Measurements from ENCODE around the gene DZIP1L.
"Not testable (repeated sequence)": the region's sequence is repeated elsewhere in the genome, so short reads cannot be mapped to it uniquely, and the experiment has no call there.

Gene DZIP1L

DNA sequence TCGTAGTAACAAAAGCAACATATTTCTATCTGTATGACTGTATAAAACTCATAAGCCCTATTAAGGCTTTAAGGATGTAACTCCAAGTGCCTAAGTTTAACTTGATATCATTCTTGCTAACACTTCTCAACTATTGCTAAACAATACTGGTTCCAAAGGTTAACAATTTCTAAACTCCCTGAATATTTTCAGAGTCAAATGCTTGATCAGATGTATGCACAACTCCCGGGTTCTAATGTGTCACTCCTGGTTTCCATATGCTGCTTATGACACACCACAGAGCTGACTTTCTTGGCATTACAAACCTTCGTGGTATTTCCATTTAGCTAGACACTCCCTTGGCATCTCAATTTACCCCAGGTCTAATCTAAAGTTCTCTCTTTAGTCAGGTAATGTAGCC, 26.3 kb downstream of the DZIP1L start:
- no peak for DNase-seq (ENCODE audit: low read depth)
- TF ChIP-seq MYC (IDR thresholded peaks at IDR 0.05; ENCODE audit: low read depth, low read length): no peak
- TF ChIP-seq, protein P1, sequence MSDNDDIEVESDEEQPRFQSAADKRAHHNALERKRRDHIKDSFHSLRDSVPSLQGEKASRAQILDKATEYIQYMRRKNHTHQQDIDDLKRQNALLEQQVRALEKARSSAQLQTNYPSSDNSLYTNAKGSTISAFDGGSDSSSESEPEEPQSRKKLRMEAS (IDR thresholded peaks at IDR 0.05; ENCODE audit: low read depth, low read length): no peak
- no peak for TF ChIP-seq POLR2A (IDR thresholded peaks at IDR 0.05; ENCODE audit: extremely low read depth, insufficient read length)
- TF ChIP-seq, protein P2, sequence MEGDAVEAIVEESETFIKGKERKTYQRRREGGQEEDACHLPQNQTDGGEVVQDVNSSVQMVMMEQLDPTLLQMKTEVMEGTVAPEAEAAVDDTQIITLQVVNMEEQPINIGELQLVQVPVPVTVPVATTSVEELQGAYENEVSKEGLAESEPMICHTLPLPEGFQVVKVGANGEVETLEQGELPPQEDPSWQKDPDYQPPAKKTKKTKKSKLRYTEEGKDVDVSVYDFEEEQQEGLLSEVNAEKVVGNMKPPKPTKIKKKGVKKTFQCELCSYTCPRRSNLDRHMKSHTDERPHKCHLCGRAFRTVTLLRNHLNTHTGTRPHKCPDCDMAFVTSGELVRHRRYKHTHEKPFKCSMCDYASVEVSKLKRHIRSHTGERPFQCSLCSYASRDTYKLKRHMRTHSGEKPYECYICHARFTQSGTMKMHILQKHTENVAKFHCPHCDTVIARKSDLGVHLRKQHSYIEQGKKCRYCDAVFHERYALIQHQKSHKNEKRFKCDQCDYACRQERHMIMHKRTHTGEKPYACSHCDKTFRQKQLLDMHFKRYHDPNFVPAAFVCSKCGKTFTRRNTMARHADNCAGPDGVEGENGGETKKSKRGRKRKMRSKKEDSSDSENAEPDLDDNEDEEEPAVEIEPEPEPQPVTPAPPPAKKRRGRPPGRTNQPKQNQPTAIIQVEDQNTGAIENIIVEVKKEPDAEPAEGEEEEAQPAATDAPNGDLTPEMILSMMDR (IDR thresholded peaks at IDR 0.05; ENCODE audit: low read depth, low read length): no peak
- H3K4me3 ChIP-seq (ENCODE audit: low read depth, low read length): no peak overlapping the region

DNA sequence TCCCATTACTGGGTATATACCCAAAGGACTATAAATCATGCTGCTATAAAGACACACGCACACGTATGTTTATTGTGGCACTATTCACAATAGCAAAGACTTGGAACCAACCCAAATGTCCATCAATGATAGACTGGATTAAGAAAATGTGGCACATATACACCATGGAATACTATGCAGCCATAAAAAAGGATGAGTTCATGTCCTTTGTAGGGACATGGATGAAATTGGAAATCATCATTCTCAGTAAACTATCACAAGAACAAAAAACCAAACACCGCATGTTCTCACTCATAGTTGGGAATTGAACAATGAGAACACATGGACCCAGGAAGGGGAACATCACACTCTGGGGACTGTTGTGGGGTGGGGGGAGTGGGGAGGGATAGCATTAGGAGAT, 29.7 kb downstream of the DZIP1L start:
- not testable (repeated sequence) for H3K4me3 ChIP-seq (ENCODE audit: low read depth, low read length); DNase-seq (ENCODE audit: low read depth)

DNA sequence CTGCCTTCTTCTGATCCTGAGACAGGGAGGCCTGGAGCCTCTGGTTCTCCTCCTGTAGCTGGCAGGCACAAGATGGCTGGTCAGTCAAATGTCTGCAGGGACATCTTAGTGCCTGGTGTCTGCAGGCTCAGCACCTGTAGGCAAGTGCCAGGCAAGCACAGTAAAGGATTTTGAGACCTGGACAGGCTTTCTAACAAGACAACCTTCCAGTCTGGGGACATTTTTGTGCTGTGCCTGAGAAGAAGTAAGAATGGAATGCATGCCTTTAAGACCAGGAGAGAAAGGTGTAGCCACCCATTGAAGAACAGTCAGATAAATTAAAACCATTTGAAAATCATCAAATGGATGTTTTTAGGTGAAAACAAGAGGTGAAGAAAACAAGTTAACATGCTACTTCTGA, 31.2 kb downstream of the DZIP1L start:
- no peak for DNase-seq (ENCODE audit: low read depth)
- no peak overlapping the region for H3K4me3 ChIP-seq (ENCODE audit: low read depth, low read length)
- TF ChIP-seq, protein P2 (IDR thresholded peaks at IDR 0.05; ENCODE audit: low read depth, low read length): no peak
- TF ChIP-seq, protein P1 (IDR thresholded peaks at IDR 0.05; ENCODE audit: low read depth, low read length): no peak
- TF ChIP-seq MYC (IDR thresholded peaks at IDR 0.05; ENCODE audit: low read depth, low read length): no peak
- no peak for TF ChIP-seq POLR2A (IDR thresholded peaks at IDR 0.05; ENCODE audit: extremely low read depth, insufficient read length)

DNA sequence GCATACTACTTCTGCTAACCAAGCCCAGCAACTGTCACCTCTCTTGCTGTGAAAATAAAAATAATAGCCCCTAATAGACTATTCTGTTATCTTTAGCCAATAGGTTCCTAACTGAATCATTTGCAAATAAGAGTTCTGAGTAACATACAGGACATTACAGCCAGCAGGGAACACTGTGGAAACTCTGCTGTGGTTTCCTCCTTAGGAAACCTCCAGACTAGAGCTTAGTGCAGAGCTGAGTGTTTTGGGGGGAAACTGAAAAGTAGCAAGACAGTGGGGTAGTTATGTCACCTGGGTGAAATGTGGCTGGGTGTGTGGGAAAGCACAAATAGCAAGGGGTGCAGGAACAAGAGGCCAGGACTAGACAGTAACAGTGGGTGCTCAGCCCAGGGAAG, 32.4 kb downstream of the DZIP1L start:
- no peak for DNase-seq (ENCODE audit: low read depth)
- TF ChIP-seq, protein P2 (IDR thresholded peaks at IDR 0.05; ENCODE audit: low read depth, low read length): no peak
- TF ChIP-seq, protein P1 (IDR thresholded peaks at IDR 0.05; ENCODE audit: low read depth, low read length): no peak
- no peak for TF ChIP-seq POLR2A (IDR thresholded peaks at IDR 0.05; ENCODE audit: extremely low read depth, insufficient read length)
- no peak for TF ChIP-seq MYC (IDR thresholded peaks at IDR 0.05; ENCODE audit: low read depth, low read length)
- no peak overlapping the region for H3K4me3 ChIP-seq (ENCODE audit: low read depth, low read length)

DNA sequence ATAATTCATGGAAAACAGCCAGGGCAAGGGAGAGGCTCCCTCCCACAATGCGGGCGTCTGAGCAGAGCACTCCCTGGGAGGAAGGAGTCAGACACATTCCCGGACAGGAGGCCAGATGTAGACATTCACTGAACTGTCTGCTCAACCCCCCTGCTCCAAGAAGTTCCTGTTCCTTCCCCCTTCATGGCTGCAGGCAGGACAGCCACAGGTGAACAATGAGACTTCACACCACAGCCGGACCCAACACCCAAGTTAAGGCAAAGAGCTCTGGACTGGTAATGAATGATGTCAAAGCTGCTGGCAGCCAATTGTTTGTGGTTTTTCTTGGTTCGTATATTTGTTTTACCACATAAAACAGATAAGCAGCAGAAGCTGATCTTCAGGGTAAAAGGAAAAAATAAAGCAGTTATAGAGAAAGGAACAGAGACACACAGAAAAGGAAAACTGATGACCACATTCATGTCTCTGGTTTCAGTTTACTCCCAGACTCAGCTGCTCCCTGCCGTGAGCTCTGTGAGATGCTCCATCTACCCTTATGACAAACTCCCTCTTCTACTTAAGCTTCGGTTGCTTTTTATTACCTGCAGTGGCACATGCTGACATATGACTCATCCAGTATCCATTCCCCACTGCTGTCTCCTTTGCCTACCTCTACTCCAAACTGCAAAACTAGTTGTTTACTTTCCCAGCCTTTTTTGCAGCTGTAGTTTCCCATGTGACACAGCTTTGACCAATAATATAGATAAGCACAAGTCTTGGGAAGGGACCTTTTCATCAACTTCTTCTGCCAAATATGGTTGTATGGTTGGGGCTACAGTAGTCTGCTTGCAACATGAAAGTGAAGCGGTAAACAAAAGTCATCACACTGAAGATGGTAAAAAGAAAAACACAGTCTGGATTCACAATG, 33.1 kb downstream of the DZIP1L start:
- TF ChIP-seq, protein P2 (IDR thresholded peaks at IDR 0.05; ENCODE audit: low read depth, low read length): no peak
- TF ChIP-seq, protein P1 (IDR thresholded peaks at IDR 0.05; ENCODE audit: low read depth, low read length): no peak
- TF ChIP-seq MYC (IDR thresholded peaks at IDR 0.05; ENCODE audit: low read depth, low read length) (no peak), POLR2A (IDR thresholded peaks at IDR 0.05; ENCODE audit: extremely low read depth, insufficient read length) (no peak)
- peak; percentile 33 for DNase-seq (ENCODE audit: low read depth)
- no peak overlapping the region for H3K4me3 ChIP-seq (ENCODE audit: low read depth, low read length)

DNA sequence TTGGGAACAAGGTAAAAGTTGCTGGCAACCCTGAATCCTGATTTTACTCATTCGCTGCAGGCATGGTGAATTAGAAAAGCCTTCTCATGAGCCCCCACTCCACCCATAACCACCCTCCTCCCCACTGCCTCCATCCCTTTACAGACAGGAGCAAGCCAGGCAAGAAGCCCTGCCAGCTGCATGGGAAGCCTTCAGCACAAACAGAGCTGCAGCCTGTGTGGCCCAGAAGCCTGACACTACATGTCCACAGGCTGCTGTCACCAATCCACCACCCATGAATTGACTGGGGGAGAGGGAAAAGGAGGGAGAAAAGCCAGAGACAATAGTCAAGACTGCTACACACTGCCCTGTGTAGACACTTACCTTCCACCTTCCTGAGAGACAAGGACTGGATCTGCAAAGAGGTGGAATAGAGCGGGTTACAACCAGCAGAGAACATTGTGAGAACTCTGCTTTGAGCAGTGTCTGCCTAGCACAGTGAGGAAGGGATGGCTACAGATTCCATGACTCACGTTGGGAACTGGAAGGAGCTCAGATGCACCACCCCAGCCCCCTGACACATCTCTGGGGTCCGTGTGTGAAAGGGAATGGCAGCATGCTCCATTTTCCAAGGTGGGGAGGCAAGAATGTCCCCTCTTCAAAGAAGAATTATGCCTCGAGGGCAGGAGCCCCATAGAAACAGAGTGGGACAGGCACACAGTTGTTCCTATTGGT, 33.9 kb downstream of the DZIP1L start:
- no peak overlapping the region for H3K4me3 ChIP-seq (ENCODE audit: low read depth, low read length)

More for the DNA sequence above, 33.9 kb downstream of the DZIP1L start:
- TF ChIP-seq POLR2A (IDR thresholded peaks at IDR 0.05; ENCODE audit: extremely low read depth, insufficient read length): no peak
- TF ChIP-seq, protein P2 (IDR thresholded peaks at IDR 0.05; ENCODE audit: low read depth, low read length): no peak
- TF ChIP-seq, protein P1 (IDR thresholded peaks at IDR 0.05; ENCODE audit: low read depth, low read length): no peak
- TF ChIP-seq MYC (IDR thresholded peaks at IDR 0.05; ENCODE audit: low read depth, low read length): no peak
- DNase-seq (ENCODE audit: low read depth): no peak
